Peyer's patch (tissue), 4 donors: Measurements from ENCODE around the gene NDUFV3.

ENCODE experiments used
- POLR2A ChIP-seq, 2 donors: fragments of 450-650 bp; IDR thresholded peaks; one replicate each; pipeline ENCODE4 v1.5.1; 2017; ENCODE audit warnings: antibody characterized with exemption in 2 of 2, mild to moderate bottlenecking in 2 of 2, moderate library complexity in 2 of 2
- TF ChIP-seq, protein P1 (sequence below), 6 experiments: fragments of 450-650 bp in 4 of 6; fragments of 200-600 bp in 2 of 6; sonication (generic) in 1 of 6; IDR thresholded peaks; one replicate each; pipeline ENCODE4 v1.5.1; 2017 to 2019; ENCODE audit warnings: antibody characterized with exemption in 6 of 6, mild to moderate bottlenecking in 3 of 6, moderate library complexity in 1 of 6

- TF ChIP-seq POLR2A (IDR thresholded peaks at IDR 0.05) = no peak
- TF ChIP-seq, protein P1, sequence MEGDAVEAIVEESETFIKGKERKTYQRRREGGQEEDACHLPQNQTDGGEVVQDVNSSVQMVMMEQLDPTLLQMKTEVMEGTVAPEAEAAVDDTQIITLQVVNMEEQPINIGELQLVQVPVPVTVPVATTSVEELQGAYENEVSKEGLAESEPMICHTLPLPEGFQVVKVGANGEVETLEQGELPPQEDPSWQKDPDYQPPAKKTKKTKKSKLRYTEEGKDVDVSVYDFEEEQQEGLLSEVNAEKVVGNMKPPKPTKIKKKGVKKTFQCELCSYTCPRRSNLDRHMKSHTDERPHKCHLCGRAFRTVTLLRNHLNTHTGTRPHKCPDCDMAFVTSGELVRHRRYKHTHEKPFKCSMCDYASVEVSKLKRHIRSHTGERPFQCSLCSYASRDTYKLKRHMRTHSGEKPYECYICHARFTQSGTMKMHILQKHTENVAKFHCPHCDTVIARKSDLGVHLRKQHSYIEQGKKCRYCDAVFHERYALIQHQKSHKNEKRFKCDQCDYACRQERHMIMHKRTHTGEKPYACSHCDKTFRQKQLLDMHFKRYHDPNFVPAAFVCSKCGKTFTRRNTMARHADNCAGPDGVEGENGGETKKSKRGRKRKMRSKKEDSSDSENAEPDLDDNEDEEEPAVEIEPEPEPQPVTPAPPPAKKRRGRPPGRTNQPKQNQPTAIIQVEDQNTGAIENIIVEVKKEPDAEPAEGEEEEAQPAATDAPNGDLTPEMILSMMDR (IDR thresholded peaks at IDR 0.05) = no peak
Measured at GRCh38 chr21:42868196-42868595, 24.9 kb upstream of the NDUFV3 start.
